ENCODE results near the gene ANGPTL8.

The ANGPTL8 gene

DNA sequence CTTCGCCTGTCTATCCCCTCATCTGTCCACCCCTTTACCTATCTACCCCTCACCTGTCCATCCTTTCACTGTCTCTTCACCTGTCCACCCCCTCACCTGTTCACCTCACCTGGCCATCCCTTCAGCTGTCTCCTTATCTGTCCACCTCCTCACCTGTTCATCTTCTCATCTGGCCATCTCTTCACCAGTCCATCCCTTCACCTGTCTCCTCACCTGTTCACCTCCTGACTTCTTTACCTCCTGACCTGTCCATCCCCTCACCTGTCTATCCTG is 28.8 kb upstream of the ANGPTL8 start:
- DNase-seq = no peak
- no peak for TF ChIP-seq GATA1 (IDR thresholded peaks at IDR 0.05; ENCODE audit: low read depth, low read length)
- no peak for TF ChIP-seq POLR2A (IDR thresholded peaks at IDR 0.05; ENCODE audit: low read length)

DNA sequence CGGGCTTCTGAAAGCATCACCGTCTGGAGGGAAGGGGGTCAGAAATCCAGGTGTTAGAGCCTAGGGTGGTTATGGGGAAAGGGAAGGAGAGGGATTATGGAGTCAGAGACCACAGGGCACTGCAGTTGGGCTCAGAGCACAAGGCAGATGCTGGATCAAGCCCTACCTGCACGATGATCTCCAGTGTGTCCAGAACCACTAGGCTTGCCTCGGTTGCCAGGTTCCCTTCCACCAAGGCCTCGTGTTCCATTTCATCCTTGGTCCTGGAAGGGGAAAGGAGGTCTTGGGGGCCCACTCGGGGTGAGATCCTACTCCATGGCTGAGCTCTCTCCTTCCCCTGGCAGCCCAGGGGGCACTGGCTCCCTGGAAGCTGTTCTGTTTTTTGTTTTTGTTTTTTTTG is 25.0 kb upstream of the ANGPTL8 start:
- DNase-seq = no peak
- no peak for TF ChIP-seq POLR2A (IDR thresholded peaks at IDR 0.05; ENCODE audit: low read length)
- no peak for TF ChIP-seq GATA1 (IDR thresholded peaks at IDR 0.05; ENCODE audit: low read depth, low read length)

DNA sequence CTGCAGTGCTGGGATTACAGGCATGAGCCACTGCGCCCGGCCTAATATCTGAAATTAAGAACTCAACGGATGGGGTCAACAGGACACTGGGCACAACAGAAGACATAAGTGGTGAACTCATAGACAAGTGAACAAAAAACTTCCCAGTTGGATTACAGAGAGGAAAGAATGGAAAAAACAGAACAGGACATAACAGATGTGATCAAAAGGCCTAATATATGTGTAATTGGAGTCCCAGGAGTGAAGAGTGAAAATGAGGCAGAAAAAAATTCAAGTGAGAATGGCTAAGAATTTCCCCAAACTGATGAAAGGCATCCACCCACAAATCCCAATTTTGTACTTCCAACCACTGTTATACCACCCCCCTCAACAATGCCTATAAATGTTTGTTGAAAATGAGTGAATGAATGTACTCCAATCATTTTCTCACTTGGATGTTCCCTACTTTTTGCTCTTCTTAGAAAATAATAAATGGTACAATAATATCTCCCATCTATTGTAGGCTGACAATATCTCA is 18.3 kb upstream of the ANGPTL8 start:
- DNase-seq = no peak
- no peak for TF ChIP-seq GATA1 (IDR thresholded peaks at IDR 0.05; ENCODE audit: low read depth, low read length)

DNA sequence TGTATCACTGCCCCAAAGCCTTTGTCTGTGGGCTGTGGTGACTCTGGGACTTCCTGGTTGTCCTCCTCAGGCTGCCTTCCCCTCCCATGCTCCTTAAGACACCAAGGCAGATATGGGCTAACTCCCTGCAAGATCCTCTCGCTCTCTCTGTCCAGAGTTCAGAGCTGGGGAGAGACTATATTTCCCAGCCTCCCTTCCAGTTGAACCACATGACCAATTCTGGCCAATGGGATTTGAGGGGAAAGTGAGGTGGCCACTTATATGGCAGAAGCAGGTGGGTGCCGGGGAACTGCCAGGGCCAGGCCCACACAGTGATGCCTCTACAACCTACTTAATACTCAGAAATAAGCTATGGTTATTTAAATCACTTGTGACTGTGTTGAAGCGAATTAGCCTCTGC is 16.2 kb upstream of the ANGPTL8 start:
- no peak for DNase-seq
- TF ChIP-seq GATA1 (IDR thresholded peaks at IDR 0.05; ENCODE audit: low read depth, low read length) = no peak
- no peak for TF ChIP-seq POLR2A (IDR thresholded peaks at IDR 0.05; ENCODE audit: low read length)

DNA sequence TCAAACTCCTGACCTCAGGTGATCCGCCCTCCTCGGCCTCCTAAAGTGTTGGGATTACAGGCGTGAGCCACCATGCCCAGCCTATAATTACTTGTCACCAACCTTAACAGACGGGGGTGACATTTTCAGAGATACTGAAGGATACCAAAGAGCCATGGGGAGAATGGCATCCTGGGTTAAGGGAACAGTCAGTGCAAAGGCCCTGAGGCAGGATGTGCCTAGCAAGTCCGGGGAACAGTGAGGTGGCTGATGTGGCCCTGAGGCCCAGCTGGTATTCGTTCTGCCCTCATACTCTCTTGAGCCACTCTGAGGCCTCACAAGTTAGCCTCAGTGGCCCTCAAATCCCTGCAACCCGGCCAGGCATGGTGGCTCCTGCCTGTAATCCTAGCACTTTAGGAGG is 15.0 kb upstream of the ANGPTL8 start:
- no peak for DNase-seq
- TF ChIP-seq POLR2A (IDR thresholded peaks at IDR 0.05; ENCODE audit: low read length) (no peak), GATA1 (IDR thresholded peaks at IDR 0.05; ENCODE audit: low read depth, low read length) (no peak)

DNA sequence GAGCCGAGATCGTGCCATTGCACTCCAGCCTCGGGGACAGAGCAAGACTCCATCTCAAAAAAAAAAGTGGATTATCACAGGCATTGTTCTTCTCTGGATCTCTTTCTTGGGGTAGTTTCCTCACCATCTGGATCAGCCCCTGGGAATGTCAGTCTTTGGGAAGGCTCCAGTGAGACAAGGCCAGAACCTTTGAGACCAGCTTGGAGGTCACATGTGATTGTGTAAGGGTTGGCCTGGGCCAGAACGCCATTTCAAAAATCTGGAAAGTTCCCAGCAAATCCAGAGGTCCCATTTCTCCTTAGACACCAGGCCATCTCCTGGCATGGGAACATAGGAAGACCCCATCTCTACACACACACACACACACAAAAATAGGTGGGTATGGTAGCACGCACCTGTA is 14.2 kb upstream of the ANGPTL8 start:
- no peak for TF ChIP-seq GATA1 (IDR thresholded peaks at IDR 0.05; ENCODE audit: low read depth, low read length)
- TF ChIP-seq POLR2A (IDR thresholded peaks at IDR 0.05; ENCODE audit: low read length) = no peak

DNA sequence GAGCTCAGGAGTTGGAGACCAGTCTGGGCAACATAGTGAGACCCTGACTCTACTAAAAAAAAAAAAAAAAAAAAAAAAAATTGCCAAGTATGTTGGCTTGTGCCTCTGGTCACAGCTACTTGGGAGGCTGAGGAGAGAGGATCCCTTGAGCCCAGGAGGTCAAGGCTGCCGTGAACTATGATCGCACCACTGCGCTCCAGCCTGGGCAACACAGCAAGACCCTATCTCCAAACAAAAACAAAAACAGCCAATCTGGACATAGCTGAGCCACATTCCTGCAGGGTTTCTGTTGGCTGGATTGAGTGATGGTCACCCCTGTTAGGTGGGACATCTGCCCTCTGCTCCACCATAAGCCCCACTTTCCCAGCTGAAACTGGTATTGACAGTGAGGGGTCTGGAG is 13.6 kb upstream of the ANGPTL8 start:
- DNase-seq = no peak
- TF ChIP-seq POLR2A (IDR thresholded peaks at IDR 0.05; ENCODE audit: low read length) (no peak), GATA1 (IDR thresholded peaks at IDR 0.05; ENCODE audit: low read depth, low read length) (no peak)

More for the DNA sequence above, 14.2 kb upstream of the ANGPTL8 start:
- no peak for DNase-seq

DNA sequence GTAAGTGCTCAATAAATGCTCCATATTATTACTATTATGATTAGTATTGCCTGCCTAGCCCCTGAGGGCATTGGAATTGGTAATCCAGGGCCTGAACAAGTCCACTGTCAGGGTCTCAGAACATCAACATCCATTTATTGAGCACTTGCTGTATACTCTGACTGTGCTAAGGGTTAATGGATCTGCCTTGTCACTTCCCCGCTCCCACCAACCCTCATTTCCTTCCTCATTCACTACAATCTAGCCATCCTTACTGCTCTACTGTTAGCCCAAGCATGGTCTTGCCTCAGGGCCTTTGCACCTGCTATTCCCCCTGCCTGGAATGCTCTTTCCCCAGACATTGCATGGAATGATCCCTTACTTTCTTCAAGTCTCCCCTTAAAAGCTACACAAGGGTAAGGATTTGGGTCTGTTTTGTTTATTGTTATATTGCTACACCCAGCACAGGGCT is 12.7 kb upstream of the ANGPTL8 start:
- no peak for DNase-seq
- TF ChIP-seq GATA1 (IDR thresholded peaks at IDR 0.05; ENCODE audit: low read depth, low read length) (no peak), POLR2A (IDR thresholded peaks at IDR 0.05; ENCODE audit: low read length) (no peak)

DNA sequence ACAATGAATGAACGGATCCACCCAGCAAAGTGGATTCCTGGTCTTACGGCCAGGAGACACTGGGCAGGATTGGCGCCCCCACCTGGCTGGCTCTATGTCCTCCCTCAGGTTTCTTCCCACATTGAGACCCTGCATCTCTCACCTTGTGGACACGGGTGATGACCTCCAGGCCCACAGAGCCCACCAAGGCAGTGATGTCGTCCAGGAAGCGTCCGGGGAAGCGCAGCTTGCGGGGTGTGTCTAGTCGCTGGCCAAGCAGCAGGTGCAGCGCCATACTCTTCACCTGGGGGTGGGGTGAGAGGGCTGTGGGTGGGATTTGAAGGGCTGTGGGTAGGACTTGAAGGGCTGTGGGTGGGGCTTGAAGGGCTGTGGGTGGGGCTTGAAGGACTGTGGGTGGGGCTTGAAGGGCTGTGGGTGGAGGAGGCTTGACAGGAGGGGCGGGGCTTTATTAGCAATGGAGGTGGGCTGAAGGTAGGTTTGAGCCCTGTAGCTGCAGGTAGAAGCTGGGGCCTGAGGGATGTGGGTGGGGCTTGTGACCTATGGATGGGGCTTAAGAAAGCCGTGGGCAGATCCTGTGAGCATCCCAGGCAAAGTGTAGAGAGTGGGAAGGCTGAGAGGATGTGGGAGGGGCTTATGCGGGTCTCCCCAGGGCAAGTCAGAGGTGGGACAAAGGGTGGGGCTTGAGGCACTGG is 12.1 kb upstream of the ANGPTL8 start:
- TF ChIP-seq POLR2A (IDR thresholded peaks at IDR 0.05; ENCODE audit: low read length) = no peak
- TF ChIP-seq GATA1 (IDR thresholded peaks at IDR 0.05; ENCODE audit: low read depth, low read length) = no peak
- DNase-seq = no peak

DNA sequence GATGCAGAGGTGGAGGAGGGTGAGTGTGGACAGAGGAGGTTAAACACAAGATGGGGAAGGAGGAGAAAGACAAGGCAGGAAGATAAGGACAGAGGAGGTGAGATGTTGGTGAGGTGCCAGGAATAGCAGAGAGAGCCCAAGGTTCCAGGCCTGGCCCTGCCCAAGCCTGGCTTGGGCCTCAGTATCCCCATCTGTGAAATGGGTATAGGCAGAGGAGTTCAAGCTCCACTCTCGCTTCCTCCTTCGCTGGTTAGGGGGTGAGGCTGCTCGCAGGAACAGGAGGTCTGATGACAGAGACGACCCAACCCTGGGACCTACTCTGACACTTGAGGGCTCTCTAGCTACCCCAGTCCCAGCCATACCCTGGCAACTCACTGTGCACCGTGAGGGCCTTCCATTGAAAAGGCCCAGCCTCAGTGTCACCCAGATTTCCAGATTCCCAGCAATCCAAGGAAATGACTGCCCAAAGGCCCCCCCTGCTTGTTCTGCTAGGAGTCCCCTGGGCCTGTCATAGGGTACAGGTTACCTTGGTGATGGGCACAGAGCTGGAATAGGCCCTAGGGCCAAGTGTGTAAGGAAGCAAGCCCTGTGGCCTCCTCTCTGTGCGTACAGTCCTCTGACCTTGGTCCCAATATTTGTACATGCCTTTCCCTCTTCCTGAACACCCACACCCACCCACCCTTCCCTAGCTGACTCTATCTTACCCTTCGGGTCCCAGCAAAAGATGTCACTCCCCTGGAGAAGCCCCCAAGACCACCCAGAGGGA is 8.6 kb upstream of the ANGPTL8 start:
- no peak for DNase-seq
- TF ChIP-seq GATA1 (IDR thresholded peaks at IDR 0.05; ENCODE audit: low read depth, low read length) (no peak), POLR2A (IDR thresholded peaks at IDR 0.05; ENCODE audit: low read length) (no peak)

DNA sequence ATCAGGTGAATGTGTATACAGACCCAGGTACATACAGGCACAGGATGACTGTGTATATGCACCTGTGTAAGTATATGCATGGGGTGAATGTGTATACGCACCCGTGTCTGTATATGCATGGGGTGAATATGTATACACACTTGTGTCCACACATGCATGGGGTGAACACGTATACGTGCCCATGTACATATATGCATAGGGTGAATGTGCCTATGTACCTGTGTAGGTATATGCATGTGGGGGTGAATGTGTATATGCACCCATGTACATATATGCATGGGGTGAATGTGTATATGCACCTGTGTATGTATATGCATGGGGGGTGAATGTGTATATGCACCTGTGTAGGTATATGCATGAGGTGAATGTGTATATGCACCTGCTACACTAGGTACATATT is 6.9 kb upstream of the ANGPTL8 start:
- no peak for TF ChIP-seq POLR2A (IDR thresholded peaks at IDR 0.05; ENCODE audit: low read length)
- no peak for TF ChIP-seq GATA1 (IDR thresholded peaks at IDR 0.05; ENCODE audit: low read depth, low read length)
- no peak for DNase-seq

DNA sequence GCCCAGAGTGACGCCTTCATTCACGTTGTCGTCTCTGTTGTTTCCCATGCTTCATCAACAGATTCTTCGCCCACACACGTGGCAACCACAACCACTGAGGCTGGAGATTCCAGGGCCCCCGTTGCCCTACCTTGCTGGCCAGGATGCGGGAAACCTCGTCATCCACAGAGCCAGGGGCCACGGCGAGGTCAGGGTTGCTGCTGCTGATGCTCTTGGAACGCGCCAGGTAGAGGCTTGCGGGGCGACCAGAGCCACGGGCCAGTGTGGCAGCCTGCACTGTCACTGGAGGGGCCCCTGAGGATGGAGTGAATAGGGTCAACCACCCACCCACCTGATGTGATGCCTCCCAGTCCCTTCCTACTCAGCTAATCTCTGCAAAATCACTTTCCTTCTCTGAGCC is 6.3 kb upstream of the ANGPTL8 start:
- DNase-seq = no peak
- TF ChIP-seq GATA1 (IDR thresholded peaks at IDR 0.05; ENCODE audit: low read depth, low read length) = no peak
- TF ChIP-seq POLR2A (IDR thresholded peaks at IDR 0.05; ENCODE audit: low read length) = no peak

DNA sequence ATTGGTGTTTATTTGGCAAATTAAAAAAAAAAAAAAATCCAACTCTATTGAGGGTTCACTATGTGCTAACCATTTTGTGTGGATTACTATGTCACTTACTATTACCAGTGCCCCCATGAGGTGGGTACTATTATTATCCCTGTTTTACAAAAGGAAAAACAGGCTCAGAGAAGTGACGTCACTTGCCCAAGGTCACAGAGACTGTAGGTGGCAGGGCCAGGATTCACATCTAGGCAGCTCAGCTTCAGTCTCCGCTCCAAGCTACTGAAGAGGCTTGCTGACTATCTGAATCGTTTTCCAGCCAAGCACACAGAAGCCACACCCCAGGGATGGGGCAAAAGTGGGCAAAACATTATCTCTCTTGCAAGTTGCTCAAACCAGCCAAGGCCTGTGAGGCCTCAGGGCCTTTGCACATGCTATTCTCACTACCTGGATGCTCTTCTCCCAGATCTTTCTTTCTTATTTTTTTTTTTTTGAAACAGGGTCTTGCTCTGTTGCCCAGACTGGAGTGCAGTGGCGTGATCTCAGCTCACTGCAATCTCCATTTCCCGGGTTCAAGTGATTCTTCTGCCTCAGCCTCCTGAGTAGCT is 4.8 kb upstream of the ANGPTL8 start:
- no peak for DNase-seq
- TF ChIP-seq GATA1 (IDR thresholded peaks at IDR 0.05; ENCODE audit: low read depth, low read length) (no peak), POLR2A (IDR thresholded peaks at IDR 0.05; ENCODE audit: low read length) (no peak)
